HG02642 (cell line): ENCODE results near the gene SCML1.

Source experiments
- ATAC-seq: cut with Tn5 transposase; IDR thresholded peaks from one replicate; pipeline ENCODE4 v1.9.1; 2021; ENCODE audit warnings: mild to moderate bottlenecking; ENCODE audit not compliant: unreplicated experiment, poor library complexity

SCML1 gene

GRCh38 chrX:17736856-17737709, at the start of gene SCML1:
SCML1 (plus strand) TSS chrX:17737493; CDS start chrX:17744187, 6,694 bp downstream.
- peak; percentile 87 for ATAC-seq

GRCh38 chrX:17687648-17688047, 49.6 kb upstream of the SCML1 start:
- no peak for ATAC-seq

GRCh38 chrX:17689971-17690409, 47.3 kb upstream of the SCML1 start:
- ATAC-seq, result no peak

GRCh38 chrX:17692709-17693346, 44.5 kb upstream of the SCML1 start:
- ATAC-seq, result no peak

GRCh38 chrX:17697191-17697590, 40.1 kb upstream of the SCML1 start:
- no peak for ATAC-seq

- no peak for ATAC-seq
Observed at GRCh38 chrX:17700976-17701375, 36.3 kb upstream of the SCML1 start.

- no peak for ATAC-seq
Observed at GRCh38 chrX:17703201-17703600, 34.1 kb upstream of the SCML1 start.

GRCh38 chrX:17705211-17705610, 32.1 kb upstream of the SCML1 start:
- ATAC-seq, result no peak

- ATAC-seq, result no peak
Observed at GRCh38 chrX:17706676-17707075, 30.6 kb upstream of the SCML1 start.

- ATAC-seq, result no peak
Observed at GRCh38 chrX:17707731-17708130, 29.6 kb upstream of the SCML1 start.

GRCh38 chrX:17710871-17711301, 26.4 kb upstream of the SCML1 start:
- ATAC-seq, result no peak

- no peak for ATAC-seq
Observed at GRCh38 chrX:17713288-17713687, 24.0 kb upstream of the SCML1 start.

GRCh38 chrX:17718649-17719165, 18.6 kb upstream of the SCML1 start:
- no peak for ATAC-seq

GRCh38 chrX:17719711-17720110, 17.6 kb upstream of the SCML1 start:
- ATAC-seq, result no peak

GRCh38 chrX:17721715-17722114, 15.6 kb upstream of the SCML1 start:
- no peak for ATAC-seq

GRCh38 chrX:17725181-17725580, 12.1 kb upstream of the SCML1 start:
- no peak for ATAC-seq

- ATAC-seq, result no peak
Observed at GRCh38 chrX:17732138-17732783, 5.0 kb upstream of the SCML1 start.

GRCh38 chrX:17735406-17735805, 1.9 kb upstream of the SCML1 start:
- no peak for ATAC-seq

- no peak for ATAC-seq
Observed at GRCh38 chrX:17736478-17736855, 826 bp upstream of the SCML1 start.

GRCh38 chrX:17737710-17737985, 355 bp downstream of the SCML1 start:
- ATAC-seq, result peak; percentile 15
